Skeletal muscle satellite cell (primary cell): ENCODE data around the gene FBXL3.

Experiments
- H3K27me3 ChIP-seq: 2 replicates; pipeline ENCODE4 v1.7.0; 2013; ENCODE audit warnings: low read length; ENCODE audit not compliant: control insufficient read depth, insufficient read depth
- H3K36me3 ChIP-seq: 2 replicates; pipeline ENCODE4 v1.7.0; 2013; ENCODE audit warnings: mild to moderate bottlenecking, control low read depth, low read length; ENCODE audit not compliant: insufficient read depth
- H3K4me1 ChIP-seq: 2 replicates; pipeline ENCODE4 v1.7.0; 2013; ENCODE audit warnings: low read length; ENCODE audit not compliant: control insufficient read depth, insufficient read depth
- H3K4me2 ChIP-seq: 2 replicates; pipeline ENCODE4 v1.7.0; 2013; ENCODE audit warnings: mild to moderate bottlenecking, low read length
- H3K4me3 ChIP-seq: 2 replicates; pipeline ENCODE4 v1.7.0; 2013; ENCODE audit warnings: low read length
- H3K9ac ChIP-seq: 2 replicates; pipeline ENCODE4 v1.7.0; 2013; ENCODE audit warnings: mild to moderate bottlenecking, low read depth, low read length, moderate library complexity
- H3K9me3 ChIP-seq: replicated peaks from 2 replicates; pipeline ENCODE4 v1.7.0; 2013; ENCODE audit warnings: mild to moderate bottlenecking, control low read depth, low read length

The FBXL3 gene

GRCh38 chr13:76976929-76977328 lies 50.0 kb downstream of the FBXL3 start:
- H3K9me3 ChIP-seq, result no peaks in the 10 kb centered on the region
- H3K4me1 ChIP-seq, result peaks cover 4% of the 10 kb centered on the region
- H3K9ac ChIP-seq, result no peak overlapping the region
- no peaks in the 10 kb centered on the region for H3K36me3 ChIP-seq
- no peak overlapping the region for H3K4me2 ChIP-seq
- peaks cover 69% of the 10 kb centered on the region for H3K27me3 ChIP-seq
- no peak overlapping the region for H3K4me3 ChIP-seq

GRCh38 chr13:76976490-76976889 lies 50.5 kb downstream of the FBXL3 start:
- no peak overlapping the region for H3K9ac ChIP-seq
- H3K4me3 ChIP-seq, result no peak overlapping the region
- H3K9me3 ChIP-seq, result no peaks in the 10 kb centered on the region
- no peaks in the 10 kb centered on the region for H3K36me3 ChIP-seq
- H3K4me1 ChIP-seq, result peaks cover 4% of the 10 kb centered on the region
- H3K27me3 ChIP-seq, result peaks cover 66% of the 10 kb centered on the region
- no peak overlapping the region for H3K4me2 ChIP-seq

GRCh38 chr13:76975863-76976262 lies 51.1 kb downstream of the FBXL3 start:
- H3K4me1 ChIP-seq, result peaks cover 4% of the 10 kb centered on the region
- H3K9ac ChIP-seq, result no peak overlapping the region
- no peak overlapping the region for H3K4me3 ChIP-seq
- H3K9me3 ChIP-seq, result no peaks in the 10 kb centered on the region
- peaks cover 65% of the 10 kb centered on the region for H3K27me3 ChIP-seq
- H3K4me2 ChIP-seq, result no peak overlapping the region
- H3K36me3 ChIP-seq, result no peaks in the 10 kb centered on the region

GRCh38 chr13:76974618-76974975 lies 52.4 kb downstream of the FBXL3 start:
- H3K4me1 ChIP-seq, result no peaks in the 10 kb centered on the region
- no peak overlapping the region for H3K4me3 ChIP-seq
- H3K9me3 ChIP-seq, result no peaks in the 10 kb centered on the region
- H3K36me3 ChIP-seq, result no peaks in the 10 kb centered on the region
- H3K27me3 ChIP-seq, result peaks cover 61% of the 10 kb centered on the region
- no peak overlapping the region for H3K9ac ChIP-seq
- H3K4me2 ChIP-seq, result no peak overlapping the region

- H3K9me3 ChIP-seq, result no peaks in the 10 kb centered on the region
- H3K27me3 ChIP-seq, result peaks cover 63% of the 10 kb centered on the region
- no peaks in the 10 kb centered on the region for H3K4me1 ChIP-seq
- no peak overlapping the region for H3K4me3 ChIP-seq
- H3K36me3 ChIP-seq, result no peaks in the 10 kb centered on the region
- no peak overlapping the region for H3K4me2 ChIP-seq
- no peak overlapping the region for H3K9ac ChIP-seq
Measured at GRCh38 chr13:76973920-76974617, 52.9 kb downstream of the FBXL3 start.

- Histone ChIP-seq H3K4me2 (peak overlapping the region; percentile 13), H3K27me3 (peaks cover 50% of the 10 kb centered on the region), H3K4me1 (no peaks in the 10 kb centered on the region), H3K9me3 (no peaks in the 10 kb centered on the region), H3K9ac (no peak overlapping the region), H3K36me3 (no peaks in the 10 kb centered on the region), H3K4me3 (no peak overlapping the region)
Measured at GRCh38 chr13:76971851-76972829, 54.8 kb downstream of the FBXL3 start.

GRCh38 chr13:76971215-76971614 lies 55.7 kb downstream of the FBXL3 start:
- no peak overlapping the region for H3K9ac ChIP-seq
- no peaks in the 10 kb centered on the region for H3K9me3 ChIP-seq
- H3K36me3 ChIP-seq, result no peaks in the 10 kb centered on the region
- H3K4me1 ChIP-seq, result no peaks in the 10 kb centered on the region
- H3K4me3 ChIP-seq, result no peak overlapping the region
- H3K4me2 ChIP-seq, result no peak overlapping the region
- H3K27me3 ChIP-seq, result peaks cover 46% of the 10 kb centered on the region

GRCh38 chr13:76969488-76970365 lies 57.2 kb downstream of the FBXL3 start:
- Histone ChIP-seq H3K4me1 (no peaks in the 10 kb centered on the region), H3K4me2 (no peak overlapping the region), H3K4me3 (no peak overlapping the region), H3K27me3 (peaks cover 38% of the 10 kb centered on the region), H3K9ac (no peak overlapping the region), H3K36me3 (no peaks in the 10 kb centered on the region), H3K9me3 (no peaks in the 10 kb centered on the region)

GRCh38 chr13:76968041-76968440 lies 58.9 kb downstream of the FBXL3 start:
- H3K4me2 ChIP-seq, result no peak overlapping the region
- H3K9ac ChIP-seq, result no peak overlapping the region
- no peaks in the 10 kb centered on the region for H3K36me3 ChIP-seq
- H3K4me1 ChIP-seq, result no peaks in the 10 kb centered on the region
- no peak overlapping the region for H3K4me3 ChIP-seq
- H3K9me3 ChIP-seq, result no peaks in the 10 kb centered on the region
- H3K27me3 ChIP-seq, result peaks cover 25% of the 10 kb centered on the region

- Histone ChIP-seq H3K36me3 (no peaks in the 10 kb centered on the region), H3K9me3 (no peaks in the 10 kb centered on the region), H3K9ac (no peak overlapping the region), H3K27me3 (peaks cover 15% of the 10 kb centered on the region), H3K4me3 (no peak overlapping the region), H3K4me2 (no peak overlapping the region), H3K4me1 (no peaks in the 10 kb centered on the region)
Measured at GRCh38 chr13:76967031-76967430, 59.9 kb downstream of the FBXL3 start.

- Histone ChIP-seq H3K9ac (no peak overlapping the region), H3K27me3 (peaks cover 9% of the 10 kb centered on the region), H3K36me3 (no peaks in the 10 kb centered on the region), H3K9me3 (no peaks in the 10 kb centered on the region), H3K4me3 (no peak overlapping the region), H3K4me2 (no peak overlapping the region), H3K4me1 (no peaks in the 10 kb centered on the region)
Measured at GRCh38 chr13:76965759-76966421, 61.1 kb downstream of the FBXL3 start.
